Neutrophil (primary cell): ENCODE data around the gene NRXN3.

Experiments
- H3K27ac ChIP-seq: fragments of 200-600 bp; sonication (generic); 2 replicates; pipeline ENCODE4 v1.5.1; 2016; ENCODE audit warnings: mild to moderate bottlenecking, moderate library complexity
- H3K27me3 ChIP-seq: fragments of 200-600 bp; sonication (generic); 2 replicates; pipeline ENCODE4 v1.6.0; 2016; ENCODE audit warnings: mild to moderate bottlenecking
- H3K36me3 ChIP-seq: fragments of 200-600 bp; sonication (generic); 2 replicates; pipeline ENCODE4 v1.5.1; 2017
- H3K4me1 ChIP-seq, 2 experiments: fragments of 200-600 bp in 1 of 2; sonication (generic) in 1 of 2; 1 replicate in 1 of 2; 2 replicates in 1 of 2; pipeline versions ENCODE4 v1.5.1 to v1.6.1; 2013 to 2016; ENCODE audit warnings: low read depth in 1 of 2, low read length in 1 of 2, mild to moderate bottlenecking in 1 of 2, moderate library complexity in 1 of 2; ENCODE audit not compliant: control insufficient read depth in 1 of 2, insufficient read depth in 1 of 2
- H3K4me3 ChIP-seq, 2 experiments: fragments of 200-600 bp in 1 of 2; sonication (generic) in 1 of 2; 1 replicate in 1 of 2; 2 replicates in 1 of 2; pipeline ENCODE4 v1.5.1; 2013 to 2016; ENCODE audit warnings: low read depth in 1 of 2, low read length in 1 of 2, mild to moderate bottlenecking in 1 of 2, moderate library complexity in 1 of 2
- H3K9me3 ChIP-seq: fragments of 200-600 bp; sonication (generic); 2 replicates; pipeline ENCODE4 v1.5.1; 2016
- CTCF ChIP-seq: fragments of 200-600 bp; sonication (generic); IDR thresholded peaks from 2 replicates; pipeline ENCODE4 v1.5.1; 2016; ENCODE audit warnings: antibody characterized with exemption

NRXN3 gene

GRCh38 chr14:78985668-78986381 lies 815.7 kb downstream of the NRXN3 start:
- Histone ChIP-seq H3K4me3 (no peak overlapping the region), H3K4me1 (no peaks in the 10 kb centered on the region), H3K27ac (no peak overlapping the region), H3K36me3 (no peaks in the 10 kb centered on the region), H3K9me3 (no peaks in the 10 kb centered on the region), H3K27me3 (no peaks in the 10 kb centered on the region)
- no peak for TF ChIP-seq CTCF

- Histone ChIP-seq H3K9me3 (no peaks in the 10 kb centered on the region), H3K4me3 (no peak overlapping the region), H3K27ac (no peak overlapping the region), H3K36me3 (no peaks in the 10 kb centered on the region), H3K27me3 (no peaks in the 10 kb centered on the region), H3K4me1 (no peaks in the 10 kb centered on the region)
- TF ChIP-seq CTCF: no peak
These were observed 816.8 kb downstream of the NRXN3 start for GRCh38 chr14:78986989-78987388.

GRCh38 chr14:78989221-78989620 lies 819.0 kb downstream of the NRXN3 start:
- Histone ChIP-seq H3K27ac (no peak overlapping the region), H3K9me3 (no peaks in the 10 kb centered on the region), H3K36me3 (no peaks in the 10 kb centered on the region), H3K4me1 (no peaks in the 10 kb centered on the region), H3K4me3 (no peak overlapping the region), H3K27me3 (no peaks in the 10 kb centered on the region)
- no peak for TF ChIP-seq CTCF

GRCh38 chr14:78992867-78993266 lies 822.7 kb downstream of the NRXN3 start:
- no peak for TF ChIP-seq CTCF

GRCh38 chr14:78997811-78998210 lies 827.6 kb downstream of the NRXN3 start:
- Histone ChIP-seq H3K4me1 (no peaks in the 10 kb centered on the region), H3K27ac (no peak overlapping the region), H3K9me3 (no peaks in the 10 kb centered on the region), H3K27me3 (no peaks in the 10 kb centered on the region), H3K4me3 (no peak overlapping the region), H3K36me3 (no peaks in the 10 kb centered on the region)
- TF ChIP-seq CTCF: no peak

More at GRCh38 chr14:78992867-78993266, 822.7 kb downstream of the NRXN3 start:
- Histone ChIP-seq H3K4me1 (no peaks in the 10 kb centered on the region), H3K27me3 (no peaks in the 10 kb centered on the region), H3K9me3 (no peaks in the 10 kb centered on the region), H3K27ac (no peak overlapping the region), H3K4me3 (no peak overlapping the region), H3K36me3 (no peaks in the 10 kb centered on the region)
